Neural crest cell (in vitro differentiated cells): ENCODE results near the gene MYL12B. TPM values are rescaled to one million over a fixed set of nuclear protein-coding genes. Genes with fewer than 3 reads are reported as not detected.
A peak's percentile ranks its signal among the peaks of the same experiment; 100 is the strongest.

Experiments
- DNase-seq: peaks from one replicate; pipeline ENCODE4 v3.0.0; 2021; ENCODE audit warnings: low read depth, mixed read lengths, low spot score
- H3K27ac Mint-ChIP-seq: one replicate; pipeline ENCODE4 v1.8.0; 2021; ENCODE audit warnings: mild to moderate bottlenecking, mixed read lengths; ENCODE audit not compliant: unreplicated experiment
- H3K27me3 Mint-ChIP-seq: 2 replicates; pipeline ENCODE4 v1.8.0; 2021; ENCODE audit warnings: low read depth, mild to moderate bottlenecking, mixed read lengths
- H3K36me3 Mint-ChIP-seq: 2 replicates; pipeline ENCODE4 v1.8.0; 2021; ENCODE audit warnings: low read depth, mild to moderate bottlenecking, mixed read lengths
- H3K4me1 Mint-ChIP-seq: 2 replicates; pipeline ENCODE4 v1.8.0; 2021; ENCODE audit warnings: mixed read lengths
- H3K4me3 Mint-ChIP-seq: one replicate; pipeline ENCODE4 v1.8.0; 2021; ENCODE audit warnings: mild to moderate bottlenecking, mixed read lengths
- H3K9me3 Mint-ChIP-seq: 2 replicates; pipeline ENCODE4 v1.8.0; 2021; ENCODE audit warnings: mixed read lengths
- CTCF ChIP-seq: fragments of 200-600 bp; sonication (generic); conservative IDR thresholded peaks from 2 replicates; pipeline ENCODE4 v1.5.0; 2021; ENCODE audit warnings: antibody characterized with exemption, mild to moderate bottlenecking
- total RNA-seq: library from RNA; stranded (reverse); gene quantifications from 2 replicates; pipeline ENCODE4 v1.2.1, GENCODE V29; 2021

MYL12B gene
- total RNA-seq, 1 donor from 2014 or later: 89.6 TPM

- H3K27me3 Mint-ChIP-seq: no peaks in the 10 kb centered on the region
- peaks cover 6% of the 10 kb centered on the region for H3K9me3 Mint-ChIP-seq
- peak overlapping the region; percentile 88 for H3K27ac Mint-ChIP-seq
- peaks cover 39% of the 10 kb centered on the region for H3K4me1 Mint-ChIP-seq
- H3K36me3 Mint-ChIP-seq: peaks cover 7% of the 10 kb centered on the region
- TF ChIP-seq CTCF: no peak
- peak overlapping the region; percentile 95 for H3K4me3 Mint-ChIP-seq
- peak; percentile 8 for DNase-seq
Measured at GRCh38 chr18:3248062-3248657, 13.8 kb upstream of the MYL12B start.

- DNase-seq: no peak
- Mint-ChIP-seq H3K9me3 (peaks cover 6% of the 10 kb centered on the region), H3K4me3 (peak overlapping the region; percentile 95), H3K4me1 (peaks cover 39% of the 10 kb centered on the region), H3K27me3 (no peaks in the 10 kb centered on the region), H3K27ac (peak overlapping the region; percentile 88), H3K36me3 (peaks cover 10% of the 10 kb centered on the region)
- no peak for TF ChIP-seq CTCF
Measured at GRCh38 chr18:3248658-3249359, 13.1 kb upstream of the MYL12B start.

- peak overlapping the region; percentile 71 for H3K4me3 Mint-ChIP-seq
- peaks cover 4% of the 10 kb centered on the region for H3K9me3 Mint-ChIP-seq
- peaks cover 38% of the 10 kb centered on the region for H3K4me1 Mint-ChIP-seq
- H3K27me3 Mint-ChIP-seq: no peaks in the 10 kb centered on the region
- no peak overlapping the region for H3K27ac Mint-ChIP-seq
- H3K36me3 Mint-ChIP-seq: peaks cover 12% of the 10 kb centered on the region
- DNase-seq: no peak
- no peak for TF ChIP-seq CTCF
Measured at GRCh38 chr18:3250237-3251107, 11.5 kb upstream of the MYL12B start.

- Mint-ChIP-seq H3K27me3 (no peaks in the 10 kb centered on the region), H3K4me3 (no peak overlapping the region), H3K27ac (no peak overlapping the region), H3K4me1 (peaks cover 29% of the 10 kb centered on the region), H3K36me3 (peaks cover 12% of the 10 kb centered on the region), H3K9me3 (no peaks in the 10 kb centered on the region)
- DNase-seq: no peak
- TF ChIP-seq CTCF: no peak
Measured at GRCh38 chr18:3251249-3251962, 10.5 kb upstream of the MYL12B start.

- no peak overlapping the region for H3K27ac Mint-ChIP-seq
- H3K4me1 Mint-ChIP-seq: peaks cover 28% of the 10 kb centered on the region
- H3K27me3 Mint-ChIP-seq: no peaks in the 10 kb centered on the region
- no peak for TF ChIP-seq CTCF
- H3K4me3 Mint-ChIP-seq: peak overlapping the region; percentile 11
- no peaks in the 10 kb centered on the region for H3K9me3 Mint-ChIP-seq
- H3K36me3 Mint-ChIP-seq: peaks cover 12% of the 10 kb centered on the region
- no peak for DNase-seq
Measured at GRCh38 chr18:3251963-3252277, 10.0 kb upstream of the MYL12B start.
